GM12878 (cell line): ENCODE measurements around the gene KDM4C.

Experiments used
- BCL11A ChIP-seq: IDR thresholded peaks from 2 replicates; pipeline ENCODE4 v1.6.1; 2011; ENCODE audit warnings: low read depth, low read length
- CREM ChIP-seq: IDR thresholded peaks from 2 replicates; pipeline ENCODE4 v1.6.1; 2014; ENCODE audit warnings: antibody characterized with exemption, low read depth
- CTCF ChIP-seq, 3 experiments: IDR thresholded peaks in 2 of 3; conservative IDR thresholded peaks in 1 of 3; 2 replicates each; pipeline ENCODE4 v1.5.1; 2011; ENCODE audit warnings: low read depth in 3 of 3, low read length in 3 of 3, mild to moderate bottlenecking in 3 of 3, control low read depth in 2 of 3, moderate library complexity in 2 of 3, inconsistent platforms in 1 of 3, mixed read lengths in 1 of 3; ENCODE audit not compliant: control insufficient read depth in 2 of 3, insufficient read depth in 1 of 3; ENCODE audit errors: extremely low read depth in 1 of 3
- NR2C2 ChIP-seq: IDR thresholded peaks from 2 replicates; pipeline ENCODE4 v1.6.1; 2011; ENCODE audit warnings: borderline replicate concordance, low read depth; ENCODE audit not compliant: control insufficient read depth, insufficient read length
- POLR2A ChIP-seq: IDR thresholded peaks from 2 replicates; pipeline ENCODE4 v1.6.1; 2011; ENCODE audit warnings: low read depth, mild to moderate bottlenecking, low read length
- TARDBP ChIP-seq: IDR thresholded peaks from 2 replicates; pipeline ENCODE4 v1.6.1; 2016; ENCODE audit warnings: borderline replicate concordance
- TCF7 ChIP-seq: IDR thresholded peaks from 2 replicates; pipeline ENCODE4 v1.6.1; 2014; ENCODE audit warnings: antibody characterized with exemption, borderline replicate concordance
- TF ChIP-seq, protein P1 (sequence below): IDR thresholded peaks from 2 replicates; pipeline ENCODE4 v1.6.1; 2011; ENCODE audit warnings: low read depth, low read length, improper control_type of control experiment, borderline replicate concordance

DNA sequence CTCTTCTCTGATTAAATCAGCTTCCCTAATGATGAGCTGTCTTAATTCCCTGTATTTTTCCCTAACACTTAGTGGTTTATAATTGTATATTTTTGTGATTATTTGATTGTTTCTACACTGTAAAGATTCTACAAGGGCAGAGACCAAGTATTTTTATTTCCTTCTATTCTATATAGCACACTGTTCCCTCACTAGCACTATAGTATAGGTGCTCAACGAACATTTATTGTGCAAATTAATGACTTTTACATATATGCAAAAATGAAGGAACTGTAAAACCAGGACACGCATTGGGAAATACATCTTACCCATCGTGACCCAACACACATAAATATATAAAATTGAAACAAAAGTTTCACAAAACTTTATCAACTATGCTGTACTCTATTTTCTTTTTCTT lies 7.6 kb downstream of the KDM4C start:
- no peak for TF ChIP-seq CTCF (IDR thresholded peaks at IDR 0.05 in 2 of 3, conservative IDR thresholded peaks at IDR 0.05 in 1 of 3; ENCODE audit: control insufficient read depth in 2 of 3, extremely low read depth in 1 of 3, insufficient read depth in 1 of 3, low read depth in 3 of 3, low read length in 3 of 3)
- TF ChIP-seq, protein P1, sequence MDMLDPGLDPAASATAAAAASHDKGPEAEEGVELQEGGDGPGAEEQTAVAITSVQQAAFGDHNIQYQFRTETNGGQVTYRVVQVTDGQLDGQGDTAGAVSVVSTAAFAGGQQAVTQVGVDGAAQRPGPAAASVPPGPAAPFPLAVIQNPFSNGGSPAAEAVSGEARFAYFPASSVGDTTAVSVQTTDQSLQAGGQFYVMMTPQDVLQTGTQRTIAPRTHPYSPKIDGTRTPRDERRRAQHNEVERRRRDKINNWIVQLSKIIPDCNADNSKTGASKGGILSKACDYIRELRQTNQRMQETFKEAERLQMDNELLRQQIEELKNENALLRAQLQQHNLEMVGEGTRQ = no peak
- TF ChIP-seq BCL11A = no peak
- TF ChIP-seq TCF7 = no peak
- TF ChIP-seq TARDBP = no peak
- no peak for TF ChIP-seq CREM
- TF ChIP-seq POLR2A = no peak
- TF ChIP-seq NR2C2 = no peak
